ENCODE measurements around the gene DLG1. TPM values are rescaled to one million over a fixed set of nuclear protein-coding genes. Genes with fewer than 3 reads are reported as not detected.

DLG1 gene
- total RNA-seq, 1 experiment from 2014 or later = 127 TPM

GRCh38 chr3:197269024-197269423, 29.4 kb downstream of the DLG1 start:
- Mint-ChIP-seq H3K36me3 (ENCODE audit: insufficient read depth, unreplicated experiment) (peaks cover 16% of the 10 kb centered on the region), H3K9me3 (ENCODE audit: low read depth, unreplicated experiment) (no peaks in the 10 kb centered on the region), H3K27ac (ENCODE audit: unreplicated experiment) (no peak overlapping the region), H3K4me1 (ENCODE audit: low read depth, unreplicated experiment) (peaks cover 60% of the 10 kb centered on the region), H3K4me3 (ENCODE audit: low read depth, unreplicated experiment) (no peak overlapping the region), H3K27me3 (ENCODE audit: unreplicated experiment) (no peaks in the 10 kb centered on the region)
- no TSS peak for BruUV-seq (replicated peaks)
- CTCF ChIA-PET = interaction anchor here (0.6 to 1.6 kb wide), 2 partner anchors 11 to 13 kb away, joined by 3 to 5 read pairs; no protein-coding TSS in a partner anchor
- intact Hi-C loops (cut with micrococcal nuclease; ENCODE audit: unreplicated experiment) = no loop called here
- no peak for TF ChIP-seq CTCF (IDR thresholded peaks at IDR 0.05; ENCODE audit: unreplicated experiment)
- no peak for DNase-seq

- Mint-ChIP-seq H3K36me3 (ENCODE audit: insufficient read depth, unreplicated experiment) (peaks cover 16% of the 10 kb centered on the region), H3K4me3 (ENCODE audit: low read depth, unreplicated experiment) (no peak overlapping the region), H3K27ac (ENCODE audit: unreplicated experiment) (no peak overlapping the region), H3K4me1 (ENCODE audit: low read depth, unreplicated experiment) (peaks cover 55% of the 10 kb centered on the region), H3K27me3 (ENCODE audit: unreplicated experiment) (no peaks in the 10 kb centered on the region), H3K9me3 (ENCODE audit: low read depth, unreplicated experiment) (no peaks in the 10 kb centered on the region)
- TF ChIP-seq CTCF (IDR thresholded peaks at IDR 0.05; ENCODE audit: unreplicated experiment) = no peak
- CTCF ChIA-PET = interaction anchor here (0.6 to 1.6 kb wide), 5 partner anchors 11 to 236 kb away, joined by 3 to 5 read pairs (median 3); no protein-coding TSS in a partner anchor
- intact Hi-C loops (cut with micrococcal nuclease; ENCODE audit: unreplicated experiment) = no loop called here
- no TSS peak for BruUV-seq (replicated peaks)
- no peak for DNase-seq
Measured at GRCh38 chr3:197268294-197268693, 30.1 kb downstream of the DLG1 start.

GRCh38 chr3:197266331-197266730, 32.1 kb downstream of the DLG1 start:
- CTCF ChIA-PET = interaction anchor here (0.6 to 0.7 kb wide), 2 partner anchors 32 to 499 kb away, joined by 3 to 5 read pairs; no protein-coding TSS in a partner anchor
- Mint-ChIP-seq H3K27me3 (ENCODE audit: unreplicated experiment) (no peaks in the 10 kb centered on the region), H3K36me3 (ENCODE audit: insufficient read depth, unreplicated experiment) (peaks cover 16% of the 10 kb centered on the region), H3K4me1 (ENCODE audit: low read depth, unreplicated experiment) (peaks cover 40% of the 10 kb centered on the region), H3K27ac (ENCODE audit: unreplicated experiment) (no peak overlapping the region), H3K9me3 (ENCODE audit: low read depth, unreplicated experiment) (no peaks in the 10 kb centered on the region), H3K4me3 (ENCODE audit: low read depth, unreplicated experiment) (no peak overlapping the region)
- intact Hi-C loops (cut with micrococcal nuclease; ENCODE audit: unreplicated experiment) = no loop called here
- no TSS peak for BruUV-seq (replicated peaks)
- DNase-seq = no peak
- TF ChIP-seq CTCF (IDR thresholded peaks at IDR 0.05; ENCODE audit: unreplicated experiment) = no peak

- no peaks in the 10 kb centered on the region for H3K27me3 Mint-ChIP-seq (ENCODE audit: unreplicated experiment)
- H3K4me1 Mint-ChIP-seq (ENCODE audit: low read depth, unreplicated experiment) = peaks cover 16% of the 10 kb centered on the region
- H3K4me3 Mint-ChIP-seq (ENCODE audit: low read depth, unreplicated experiment) = no peak overlapping the region
- TF ChIP-seq CTCF (IDR thresholded peaks at IDR 0.05; ENCODE audit: unreplicated experiment) = no peak
- peaks cover 12% of the 10 kb centered on the region for H3K36me3 Mint-ChIP-seq (ENCODE audit: insufficient read depth, unreplicated experiment)
- BruUV-seq (replicated peaks) = no TSS peak
- CTCF ChIA-PET = no interaction called here
- intact Hi-C loops (cut with micrococcal nuclease; ENCODE audit: unreplicated experiment) = no loop called here
- no peak for DNase-seq
- no peaks in the 10 kb centered on the region for H3K9me3 Mint-ChIP-seq (ENCODE audit: low read depth, unreplicated experiment)
- H3K27ac Mint-ChIP-seq (ENCODE audit: unreplicated experiment) = no peak overlapping the region
Measured at GRCh38 chr3:197262709-197263108, 35.7 kb downstream of the DLG1 start.

All from Calu3 (cell line).